M059J (cell line): ENCODE measurements around the gene KIAA1549. TPM values are rescaled to one million over a fixed set of nuclear protein-coding genes. Genes with fewer than 3 reads are reported as not detected.
A peak's percentile ranks its signal among the peaks of the same experiment; 100 is the strongest.

Experiments used
- DNase-seq: peaks from one replicate; pipeline ENCODE4 v3.0.0-alpha.2; 2012; ENCODE audit warnings: low read depth
- total RNA-seq: library from RNA; depleted of rRNA; stranded (reverse); fragments of >200 nt; shearing (Covaris generic); gene quantifications from 2 replicates; pipeline ENCODE4 v1.2.3, GENCODE V29; 2014

Gene KIAA1549
- total RNA-seq, 1 experiment from 2014 or later = 3.9 TPM

DNA sequence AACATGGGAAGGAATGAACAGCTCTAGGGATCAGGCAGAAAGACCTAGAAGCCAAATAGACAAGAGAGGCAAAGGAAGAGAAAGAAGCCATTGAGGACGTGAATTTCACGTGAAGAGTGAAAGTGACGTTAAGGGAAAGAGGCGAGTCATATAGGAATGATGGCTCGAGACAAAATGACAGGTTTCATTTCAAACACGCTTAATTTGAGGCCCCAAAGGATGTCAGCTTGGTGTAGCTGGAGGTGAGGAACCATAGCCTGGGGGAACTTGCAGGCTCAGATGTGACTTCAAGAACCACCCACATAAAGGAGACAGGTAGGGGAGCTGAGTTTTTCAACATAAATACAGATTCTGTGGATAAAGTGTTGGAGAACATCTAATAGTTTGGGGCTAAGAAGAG, 98.9 kb downstream of the KIAA1549 start:
- DNase-seq = no peak

GRCh38 chr7:138881579-138882188, 99.5 kb downstream of the KIAA1549 start:
- DNase-seq = no peak

- DNase-seq = no peak
These were observed 100.2 kb downstream of the KIAA1549 start for GRCh38 chr7:138880881-138881578.

DNA sequence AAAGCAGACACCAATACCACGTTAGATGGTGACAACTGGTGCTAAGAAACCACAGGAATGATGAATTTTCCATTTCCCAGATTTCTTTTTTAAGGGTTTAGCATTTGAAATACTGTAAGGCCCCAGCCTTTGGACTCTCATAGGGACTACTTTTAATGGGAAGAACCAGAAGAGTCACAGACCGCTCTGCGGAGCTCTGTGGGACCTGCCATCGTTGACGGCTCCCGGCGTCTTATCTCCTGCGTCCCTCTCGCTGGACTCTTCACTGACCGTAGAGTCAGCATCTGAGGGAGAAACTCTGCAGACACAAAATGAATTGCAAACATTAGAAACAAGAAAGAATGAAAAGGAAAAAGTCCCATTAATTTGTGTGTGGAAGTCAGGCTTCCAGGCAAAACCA, 101.8 kb downstream of the KIAA1549 start:
- DNase-seq = no peak

GRCh38 chr7:138878856-138879255, 102.3 kb downstream of the KIAA1549 start:
- no peak for DNase-seq

DNA sequence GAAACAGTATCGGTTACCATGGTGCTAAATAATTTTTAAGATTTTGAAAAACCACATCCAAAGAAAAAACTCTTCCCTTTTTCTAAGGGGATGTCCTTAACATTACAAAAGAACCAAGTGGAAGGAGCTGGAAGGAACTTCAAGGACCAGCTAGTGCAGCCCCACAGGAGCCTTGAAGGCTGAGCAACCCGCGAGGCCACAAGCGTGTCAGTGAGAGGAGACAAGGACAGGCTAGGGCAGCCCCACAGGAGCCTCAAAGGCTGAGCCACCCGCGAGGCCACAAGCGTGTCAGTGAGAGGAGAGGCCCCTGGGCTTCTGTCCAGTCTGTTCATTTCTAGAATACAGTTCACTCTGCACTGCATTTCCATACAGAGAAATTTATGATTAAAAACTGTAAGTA, 103.1 kb downstream of the KIAA1549 start:
- DNase-seq = no peak

DNA sequence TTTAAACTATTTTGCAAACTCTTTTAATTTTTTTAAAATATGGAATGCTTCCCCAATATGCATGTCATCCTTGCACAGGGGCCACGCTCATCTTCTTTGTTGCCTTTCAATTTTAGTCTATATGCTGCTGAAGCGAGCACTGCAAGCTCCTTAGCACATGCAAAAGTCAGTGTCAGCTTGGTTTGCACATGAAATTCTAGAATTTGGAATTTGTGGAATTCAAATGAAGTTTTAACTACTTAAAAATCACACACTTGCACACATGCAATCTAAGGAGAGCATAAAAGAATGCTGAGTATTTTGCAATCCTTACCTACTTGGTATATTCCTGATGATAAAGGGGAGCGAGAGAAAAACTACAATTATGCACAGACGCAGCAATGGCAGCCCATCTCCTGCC, 104.9 kb downstream of the KIAA1549 start:
- no peak for DNase-seq

GRCh38 chr7:138875794-138876193, 105.4 kb downstream of the KIAA1549 start:
- peak; percentile 96 for DNase-seq

GRCh38 chr7:138873220-138873892, 107.8 kb downstream of the KIAA1549 start:
- DNase-seq = no peak

DNA sequence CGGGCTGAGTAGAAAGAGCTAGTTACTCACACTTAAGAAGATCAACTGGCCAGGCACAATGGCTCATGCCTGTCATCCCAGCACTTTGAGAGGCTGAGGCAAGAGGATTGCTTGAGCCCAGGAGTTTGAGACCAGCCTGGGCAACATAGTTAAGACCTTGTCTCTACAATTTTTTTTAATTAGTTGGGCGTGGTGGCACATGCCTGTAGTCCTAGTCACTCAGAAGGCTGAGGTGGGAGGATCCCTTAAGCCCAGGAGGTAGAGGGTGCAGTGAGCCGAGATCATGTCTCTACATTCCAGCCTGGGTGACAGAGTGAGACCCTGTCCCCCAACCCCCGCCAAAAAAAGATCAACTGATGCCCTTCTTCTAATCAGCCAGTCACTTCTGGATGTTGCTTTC, 108.6 kb downstream of the KIAA1549 start:
- peak; percentile 65 for DNase-seq

DNA sequence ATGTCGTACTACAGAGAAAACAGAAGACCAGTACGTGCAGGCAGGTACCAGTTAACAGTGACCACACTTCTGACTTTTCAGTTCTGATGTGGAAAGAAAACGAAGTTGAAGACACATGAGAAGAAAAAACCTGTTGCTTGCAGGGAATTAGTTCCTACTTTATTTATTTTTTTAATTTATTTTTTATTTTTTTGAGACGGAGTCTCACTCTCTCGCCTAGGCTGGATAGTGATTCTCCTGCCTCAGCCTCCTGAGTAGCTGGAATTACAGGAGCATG, 109.4 kb downstream of the KIAA1549 start:
- DNase-seq = no peak

DNA sequence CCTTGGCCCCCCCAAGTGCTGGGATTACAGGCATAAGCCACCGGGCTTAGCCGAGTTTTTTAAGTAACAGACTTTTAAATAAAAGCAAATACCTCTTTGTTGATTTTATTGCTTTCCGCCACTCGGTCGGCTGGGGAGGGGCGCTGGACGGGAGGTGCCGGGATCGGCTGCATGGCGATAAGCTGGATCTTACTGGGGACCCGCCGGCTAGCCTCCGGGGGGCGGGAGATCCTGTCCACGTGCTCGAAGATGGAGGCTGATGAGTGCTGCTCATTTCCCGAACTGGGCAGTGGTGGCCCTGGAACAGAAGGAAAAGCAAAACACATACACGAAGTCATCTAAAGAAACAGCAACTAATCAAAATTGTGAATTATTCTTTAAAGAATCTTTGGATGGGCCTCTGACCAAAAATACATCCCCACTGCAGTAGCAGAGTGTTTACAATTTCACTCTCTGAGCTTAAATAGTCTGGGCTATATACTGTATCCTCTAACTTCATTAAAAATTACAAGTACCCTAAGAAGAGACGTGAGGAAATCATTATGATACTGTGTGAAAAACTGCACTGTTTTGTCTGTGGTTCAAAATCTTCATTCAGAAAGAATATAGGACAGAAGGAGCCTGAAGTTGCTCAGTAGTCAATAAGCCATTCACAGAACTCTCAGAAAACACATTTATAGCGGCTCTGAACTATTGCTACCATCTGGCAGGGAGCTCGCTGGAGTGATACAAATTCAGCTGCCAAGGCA, 110.0 kb downstream of the KIAA1549 start:
- DNase-seq = no peak

GRCh38 chr7:138869353-138869752, 111.8 kb downstream of the KIAA1549 start:
- no peak for DNase-seq

GRCh38 chr7:138868711-138869110, 112.5 kb downstream of the KIAA1549 start:
- no peak for DNase-seq

GRCh38 chr7:138867744-138868143, 113.4 kb downstream of the KIAA1549 start:
- DNase-seq = no peak

GRCh38 chr7:138866353-138866752, 114.8 kb downstream of the KIAA1549 start:
- DNase-seq = no peak

GRCh38 chr7:138865843-138866242, 115.3 kb downstream of the KIAA1549 start:
- peak; percentile 12 for DNase-seq

DNA sequence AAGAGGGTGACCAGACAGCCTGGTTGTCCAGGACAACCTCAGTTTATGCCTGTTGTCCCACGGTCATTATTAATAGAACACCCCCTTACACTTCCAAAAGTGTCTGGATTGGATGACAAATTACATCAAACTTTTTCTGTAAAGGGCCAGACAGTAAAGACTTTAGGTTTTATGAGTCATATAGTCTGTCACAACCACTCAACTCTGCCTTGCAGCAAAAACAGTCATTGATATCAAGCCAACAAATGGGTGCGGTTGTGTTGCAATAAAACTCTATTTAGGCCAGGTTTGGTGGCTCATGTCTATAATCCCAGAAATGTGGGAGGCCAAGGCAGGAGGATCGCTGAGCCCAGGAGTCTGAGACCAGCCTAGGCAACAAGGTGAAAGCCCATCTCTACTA, 116.5 kb downstream of the KIAA1549 start:
- peak; percentile 90 for DNase-seq

DNA sequence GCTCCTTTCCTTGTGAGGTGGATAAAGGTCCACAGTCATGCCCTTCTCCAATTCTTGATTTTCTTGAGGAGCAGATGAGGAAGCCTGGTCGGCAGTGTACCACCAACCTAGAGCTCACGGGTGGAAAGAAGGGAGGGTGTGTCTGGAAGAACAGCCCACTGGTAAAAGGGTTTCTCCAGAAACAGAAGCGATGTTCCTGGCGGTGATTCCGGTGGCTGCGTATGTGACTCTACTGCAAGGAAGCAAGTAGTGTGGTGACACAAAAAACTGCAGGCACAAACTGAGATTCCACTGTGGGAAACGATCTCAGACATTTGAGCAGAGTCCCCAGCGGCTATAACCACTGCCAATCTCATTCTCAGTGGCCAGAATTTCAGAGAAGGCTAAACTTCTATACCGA, 117.3 kb downstream of the KIAA1549 start:
- DNase-seq = no peak

- no peak for DNase-seq
These were observed 120.1 kb downstream of the KIAA1549 start for GRCh38 chr7:138861051-138861450.

DNA sequence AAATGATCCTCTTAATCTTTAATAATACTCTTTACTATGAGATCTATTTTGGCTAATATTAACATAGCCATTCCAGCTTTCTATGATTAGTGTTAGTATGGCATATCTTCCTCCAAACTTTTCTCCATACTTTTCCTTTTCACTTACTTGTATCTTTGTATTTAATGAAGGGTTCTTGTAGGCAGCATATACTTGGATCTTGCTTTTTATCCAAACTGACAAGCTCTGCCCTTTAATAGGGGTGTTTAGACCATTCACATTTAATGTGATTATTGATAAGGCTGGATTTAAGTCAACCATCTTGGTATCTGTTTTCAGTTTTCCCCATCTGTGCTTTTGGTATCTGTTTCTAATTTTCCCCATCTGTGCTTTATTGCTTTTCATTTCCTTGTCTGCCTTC, 123.5 kb downstream of the KIAA1549 start:
- no peak for DNase-seq

DNA sequence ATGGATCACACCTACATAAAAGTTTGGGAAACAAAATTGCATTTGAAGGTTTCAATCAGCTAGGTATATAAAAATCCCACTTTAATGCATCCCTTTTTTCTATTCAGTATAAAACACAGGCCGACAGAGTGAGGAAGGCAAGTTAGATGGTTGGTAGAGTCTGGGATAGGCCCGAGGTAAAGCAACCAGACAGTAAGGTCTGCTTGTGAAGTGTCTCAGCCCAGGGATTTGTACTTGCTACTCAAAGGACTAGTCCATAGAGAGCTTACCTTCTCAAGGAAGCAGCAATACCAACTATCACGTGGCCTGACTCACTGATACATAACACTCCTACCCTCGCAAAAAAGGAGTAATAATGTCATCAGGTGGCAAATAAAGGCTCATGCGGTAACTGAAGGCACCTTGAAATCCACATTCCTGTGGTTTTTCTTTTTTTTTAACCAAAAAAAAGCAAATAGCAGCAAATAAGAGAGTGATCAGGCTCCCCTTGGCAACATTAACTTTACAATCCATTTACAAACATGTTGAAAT, 127.0 kb downstream of the KIAA1549 start:
- DNase-seq = peak; percentile 58
